GM12801 (cell line): ENCODE results near the gene ITGB4.

ENCODE experiments used
- TF ChIP-seq, protein P1 (sequence below): IDR thresholded peaks from one replicate; pipeline ENCODE4 v1.5.1; 2011; ENCODE audit warnings: control low read depth; ENCODE audit not compliant: insufficient read length; ENCODE audit errors: extremely low read depth

ITGB4 gene

DNA sequence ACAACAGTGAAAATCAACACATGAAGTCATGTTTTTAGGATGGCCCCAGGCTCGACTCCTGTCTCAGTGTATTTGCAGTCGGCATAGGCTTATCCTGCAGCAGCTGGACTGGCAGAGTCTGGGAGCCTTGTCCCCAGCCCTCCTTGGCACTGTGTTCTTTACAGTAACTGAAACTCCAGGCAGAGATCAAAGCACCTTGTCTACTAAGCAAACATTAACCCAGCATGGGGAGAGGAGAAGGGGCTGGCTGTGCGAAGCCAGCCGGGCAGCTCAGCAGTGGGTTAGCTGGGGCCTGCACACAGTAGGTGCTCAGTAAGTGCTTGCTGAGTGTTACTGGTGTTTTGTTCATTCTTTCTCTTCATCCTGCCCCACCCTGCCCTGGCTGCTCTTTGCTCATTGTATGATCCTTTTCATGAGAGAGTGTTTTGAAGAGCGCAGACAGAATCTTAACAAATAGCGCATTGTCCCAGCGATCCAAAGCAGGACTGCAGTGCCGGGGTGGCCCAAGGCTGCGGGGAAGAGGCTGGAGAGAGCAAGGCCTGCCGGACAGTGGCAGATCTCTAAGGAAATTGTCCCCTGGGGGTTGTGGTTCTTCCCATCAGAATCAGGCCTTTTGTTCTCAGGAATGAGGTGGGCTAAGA is 23.5 kb upstream of the ITGB4 start:
- TF ChIP-seq, protein P1, sequence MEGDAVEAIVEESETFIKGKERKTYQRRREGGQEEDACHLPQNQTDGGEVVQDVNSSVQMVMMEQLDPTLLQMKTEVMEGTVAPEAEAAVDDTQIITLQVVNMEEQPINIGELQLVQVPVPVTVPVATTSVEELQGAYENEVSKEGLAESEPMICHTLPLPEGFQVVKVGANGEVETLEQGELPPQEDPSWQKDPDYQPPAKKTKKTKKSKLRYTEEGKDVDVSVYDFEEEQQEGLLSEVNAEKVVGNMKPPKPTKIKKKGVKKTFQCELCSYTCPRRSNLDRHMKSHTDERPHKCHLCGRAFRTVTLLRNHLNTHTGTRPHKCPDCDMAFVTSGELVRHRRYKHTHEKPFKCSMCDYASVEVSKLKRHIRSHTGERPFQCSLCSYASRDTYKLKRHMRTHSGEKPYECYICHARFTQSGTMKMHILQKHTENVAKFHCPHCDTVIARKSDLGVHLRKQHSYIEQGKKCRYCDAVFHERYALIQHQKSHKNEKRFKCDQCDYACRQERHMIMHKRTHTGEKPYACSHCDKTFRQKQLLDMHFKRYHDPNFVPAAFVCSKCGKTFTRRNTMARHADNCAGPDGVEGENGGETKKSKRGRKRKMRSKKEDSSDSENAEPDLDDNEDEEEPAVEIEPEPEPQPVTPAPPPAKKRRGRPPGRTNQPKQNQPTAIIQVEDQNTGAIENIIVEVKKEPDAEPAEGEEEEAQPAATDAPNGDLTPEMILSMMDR, result no peak

DNA sequence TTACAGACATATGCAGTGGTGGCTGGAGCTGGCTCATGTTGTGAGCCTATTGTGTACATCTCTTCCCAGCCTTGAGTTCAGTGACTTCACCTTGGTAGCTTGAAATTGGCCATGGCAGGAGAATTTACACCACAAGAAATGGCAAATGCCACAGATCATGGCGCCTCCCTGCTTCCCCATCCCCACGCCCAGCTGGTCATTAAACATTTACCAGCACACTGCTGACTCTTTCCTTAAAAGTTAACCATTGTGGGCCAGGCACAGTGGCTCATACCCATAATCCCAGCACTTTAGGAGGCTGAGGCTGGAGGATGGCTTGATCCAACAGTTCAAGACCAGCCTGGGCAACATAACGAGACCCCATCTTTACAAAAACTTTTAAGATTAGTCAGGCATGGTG is 22.6 kb upstream of the ITGB4 start:
- TF ChIP-seq, protein P1, result no peak

DNA sequence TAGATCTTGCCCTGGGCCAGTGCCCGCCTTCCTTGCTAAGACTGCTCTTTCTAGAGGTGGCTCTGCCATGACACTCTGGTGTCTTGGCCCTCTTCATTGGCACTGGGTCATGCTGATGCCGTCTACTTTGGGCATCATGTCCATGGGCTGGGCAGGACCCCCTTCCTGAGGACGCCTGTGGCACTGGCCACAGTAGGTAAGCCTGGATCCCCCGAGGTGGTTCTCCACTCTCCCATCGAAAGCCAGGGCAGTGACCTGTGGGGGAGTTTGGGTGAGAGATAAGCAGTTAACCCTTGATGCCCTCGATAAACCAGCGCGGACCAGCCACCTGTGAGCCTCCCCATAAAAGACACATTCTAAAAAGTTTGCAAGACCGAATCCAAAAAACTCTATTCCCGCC is 20.0 kb upstream of the ITGB4 start:
- TF ChIP-seq, protein P1, result no peak

DNA sequence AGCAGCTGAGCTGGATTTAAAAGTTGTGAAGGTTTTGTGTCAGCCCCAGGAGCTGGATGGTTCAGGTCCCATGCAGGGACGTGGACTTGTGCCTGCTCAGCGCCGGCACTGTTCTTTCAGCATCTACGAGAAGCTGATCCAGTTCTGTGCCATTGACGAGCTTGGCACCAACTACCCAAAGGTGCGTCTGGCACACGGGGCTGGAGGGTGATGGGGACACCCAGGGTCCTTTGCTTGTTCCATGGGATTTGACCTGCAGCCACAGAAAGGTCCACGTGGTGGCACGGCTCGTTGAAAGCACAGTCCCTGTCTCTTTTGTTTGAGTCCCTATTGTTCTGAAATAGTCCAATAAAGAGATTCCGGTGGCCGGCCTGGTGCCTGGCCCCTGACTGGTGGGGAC is 18.1 kb upstream of the ITGB4 start:
- TF ChIP-seq, protein P1, result no peak

DNA sequence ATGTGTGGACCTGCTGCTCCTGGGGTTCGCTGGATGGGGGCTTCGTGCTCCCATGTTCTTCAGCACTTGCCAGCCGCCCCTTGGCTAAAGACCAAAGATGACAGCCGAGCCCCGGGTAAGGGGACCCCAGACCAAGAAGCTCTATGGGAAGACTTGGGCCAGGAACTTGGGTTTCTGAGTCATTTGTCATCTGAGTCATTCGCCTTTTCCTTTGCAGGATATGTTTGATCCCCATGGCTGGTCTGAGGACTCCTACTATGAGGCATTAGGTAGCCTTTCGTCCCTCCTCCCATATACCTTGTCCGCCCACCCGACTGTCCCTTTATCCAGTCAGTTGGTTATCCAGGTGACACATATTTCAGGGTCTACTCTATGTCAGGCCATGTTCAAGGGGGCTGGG is 17.7 kb upstream of the ITGB4 start:
- TF ChIP-seq, protein P1, result no peak

DNA sequence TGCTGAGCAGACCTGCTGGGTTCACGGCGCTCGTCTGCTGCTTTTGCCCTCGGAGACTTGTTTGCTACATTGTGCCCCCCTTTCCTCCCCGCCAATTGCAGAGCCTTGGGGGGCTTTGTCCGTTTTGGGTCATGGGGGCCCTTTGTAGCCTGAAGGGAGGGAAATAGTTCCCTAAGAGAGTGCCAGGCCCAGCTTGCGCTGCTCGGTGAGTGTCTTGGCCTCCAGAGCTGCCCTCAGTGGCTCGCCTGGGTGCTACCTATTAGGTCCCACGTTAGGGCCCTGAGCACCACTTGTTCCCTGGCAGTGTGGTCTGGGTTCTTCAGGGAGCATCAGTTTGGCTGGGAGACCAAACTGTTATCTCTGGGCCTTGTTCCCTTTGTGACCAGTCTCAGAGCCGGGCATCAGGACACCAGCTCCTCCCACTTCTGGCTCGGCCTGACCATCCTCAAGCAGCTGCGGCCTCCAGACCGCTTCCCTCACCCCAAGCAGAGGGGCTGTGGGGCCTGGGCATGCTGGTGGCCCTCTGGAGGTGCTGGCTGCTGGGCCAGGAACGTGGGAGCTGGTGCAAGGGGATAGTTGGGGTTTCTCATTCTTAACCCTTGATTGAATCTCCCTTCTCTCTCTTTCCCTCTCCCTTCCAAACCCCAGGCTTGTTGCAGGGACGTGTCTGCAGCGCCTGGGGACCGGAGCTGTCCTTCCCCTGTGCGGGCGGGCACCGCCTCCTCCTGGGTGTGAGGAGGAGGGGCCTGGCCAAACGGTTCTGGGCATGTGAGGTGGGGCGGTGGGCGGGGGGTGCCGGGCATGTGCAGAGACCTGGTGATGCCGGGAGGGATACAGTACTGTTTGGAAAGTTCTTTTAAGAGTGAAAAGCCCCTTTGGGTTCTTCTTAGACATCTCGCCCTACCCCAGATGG is 16.0 kb upstream of the ITGB4 start:
- TF ChIP-seq, protein P1, result no peak

DNA sequence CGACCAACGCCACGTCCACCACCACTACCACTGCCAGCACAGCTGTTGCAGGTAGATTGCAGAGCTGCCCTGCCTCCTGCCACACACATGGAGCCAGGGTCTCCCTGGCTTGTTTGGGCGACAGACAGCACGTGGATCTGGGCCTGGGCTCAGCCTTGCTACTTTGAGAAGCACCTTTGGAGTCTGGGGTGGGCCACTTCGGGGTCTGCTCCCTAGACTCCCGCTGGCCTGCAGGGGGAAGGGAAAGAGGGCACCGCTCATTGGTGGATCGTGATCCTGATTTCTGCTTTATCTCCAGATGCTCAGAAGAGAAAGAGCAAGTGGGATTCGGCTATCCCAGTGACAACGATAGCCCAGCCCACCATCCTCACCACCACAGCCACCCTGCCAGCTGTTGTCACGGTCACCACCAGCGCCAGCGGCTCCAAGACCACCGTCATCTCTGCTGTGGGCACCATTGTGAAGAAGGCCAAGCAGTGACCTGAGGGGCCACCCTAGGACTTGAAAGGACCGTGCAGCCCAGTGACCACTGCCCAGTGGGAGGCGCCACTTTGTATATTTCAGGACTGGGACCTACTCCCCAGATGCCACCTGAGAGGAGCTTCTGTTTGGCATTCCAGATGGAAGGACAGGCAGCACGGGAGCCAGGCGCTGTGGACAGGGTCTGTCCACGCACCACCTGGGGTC is 15.1 kb upstream of the ITGB4 start:
- TF ChIP-seq, protein P1, result no peak
